ENCODE results near the gene COL8A1.

COL8A1 gene

DNA sequence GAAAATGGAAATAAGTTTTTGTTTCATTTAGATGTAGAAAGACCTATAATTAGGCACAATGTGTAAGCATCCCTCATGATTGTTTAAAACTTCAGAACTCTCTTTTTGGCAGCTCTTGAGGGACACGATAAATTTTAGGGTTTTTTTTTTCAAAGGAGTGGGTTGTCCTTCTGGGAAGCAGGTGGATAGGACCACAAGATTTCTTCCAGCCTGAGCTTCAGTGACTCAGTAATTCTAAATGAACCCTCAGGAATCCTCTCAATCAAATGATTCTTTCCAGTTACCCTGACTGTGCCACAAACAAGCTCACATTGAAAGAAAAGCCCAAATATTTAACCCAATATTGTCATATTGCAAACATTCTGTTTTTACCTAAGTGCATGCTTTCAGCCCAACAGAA lies 45.1 kb downstream of the COL8A1 start:
- TF ChIP-seq, protein P1, sequence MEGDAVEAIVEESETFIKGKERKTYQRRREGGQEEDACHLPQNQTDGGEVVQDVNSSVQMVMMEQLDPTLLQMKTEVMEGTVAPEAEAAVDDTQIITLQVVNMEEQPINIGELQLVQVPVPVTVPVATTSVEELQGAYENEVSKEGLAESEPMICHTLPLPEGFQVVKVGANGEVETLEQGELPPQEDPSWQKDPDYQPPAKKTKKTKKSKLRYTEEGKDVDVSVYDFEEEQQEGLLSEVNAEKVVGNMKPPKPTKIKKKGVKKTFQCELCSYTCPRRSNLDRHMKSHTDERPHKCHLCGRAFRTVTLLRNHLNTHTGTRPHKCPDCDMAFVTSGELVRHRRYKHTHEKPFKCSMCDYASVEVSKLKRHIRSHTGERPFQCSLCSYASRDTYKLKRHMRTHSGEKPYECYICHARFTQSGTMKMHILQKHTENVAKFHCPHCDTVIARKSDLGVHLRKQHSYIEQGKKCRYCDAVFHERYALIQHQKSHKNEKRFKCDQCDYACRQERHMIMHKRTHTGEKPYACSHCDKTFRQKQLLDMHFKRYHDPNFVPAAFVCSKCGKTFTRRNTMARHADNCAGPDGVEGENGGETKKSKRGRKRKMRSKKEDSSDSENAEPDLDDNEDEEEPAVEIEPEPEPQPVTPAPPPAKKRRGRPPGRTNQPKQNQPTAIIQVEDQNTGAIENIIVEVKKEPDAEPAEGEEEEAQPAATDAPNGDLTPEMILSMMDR (IDR thresholded peaks at IDR 0.05; ENCODE audit: extremely low read depth, missing control alignments) = no peak
- no peak for DNase-seq (ENCODE audit: low spot score)

DNA sequence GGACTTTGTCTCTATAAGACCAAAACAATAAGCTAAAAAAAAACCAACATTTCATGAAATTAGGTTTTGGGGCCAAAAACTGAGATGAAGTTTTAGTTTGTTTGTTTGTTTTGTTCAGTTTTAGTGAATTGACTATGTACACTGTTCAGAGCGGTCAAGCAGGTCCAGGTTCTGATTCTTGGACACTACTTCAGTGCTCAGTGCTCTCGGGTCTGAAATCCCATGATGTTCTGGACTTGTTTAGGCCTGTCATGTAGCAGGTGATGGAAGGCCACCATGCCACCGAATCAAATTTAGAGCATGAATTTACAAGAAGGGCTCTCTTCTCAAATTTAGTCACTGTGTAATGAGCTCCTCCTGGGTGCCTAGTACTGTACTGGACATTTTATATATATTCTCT lies 45.5 kb downstream of the COL8A1 start:
- TF ChIP-seq, protein P1 (IDR thresholded peaks at IDR 0.05; ENCODE audit: extremely low read depth, missing control alignments) = no peak

DNA sequence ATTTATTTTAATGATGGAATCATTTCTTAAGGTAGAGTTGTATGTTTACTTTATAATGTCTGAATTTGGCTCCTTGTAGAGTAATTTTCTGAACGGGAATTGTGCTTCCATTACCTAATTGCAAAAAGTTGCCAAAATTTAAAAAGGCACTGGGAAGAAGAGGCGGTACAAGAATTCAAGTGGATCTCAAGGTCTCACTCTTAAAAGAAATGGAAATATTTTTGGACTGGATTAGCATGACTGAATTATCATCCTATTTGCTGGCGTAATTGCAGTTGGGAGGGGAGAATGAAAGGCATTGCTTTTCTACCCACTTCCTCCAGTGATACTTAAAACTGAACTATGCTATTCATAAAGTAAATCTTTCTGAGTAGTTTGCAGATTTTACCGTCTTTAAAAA lies 46.2 kb downstream of the COL8A1 start:
- TF ChIP-seq, protein P1 (IDR thresholded peaks at IDR 0.05; ENCODE audit: extremely low read depth, missing control alignments) = no peak
- DNase-seq (ENCODE audit: low spot score) = no peak

More for the DNA sequence above, 45.5 kb downstream of the COL8A1 start:
- no peak for DNase-seq (ENCODE audit: low spot score)

DNA sequence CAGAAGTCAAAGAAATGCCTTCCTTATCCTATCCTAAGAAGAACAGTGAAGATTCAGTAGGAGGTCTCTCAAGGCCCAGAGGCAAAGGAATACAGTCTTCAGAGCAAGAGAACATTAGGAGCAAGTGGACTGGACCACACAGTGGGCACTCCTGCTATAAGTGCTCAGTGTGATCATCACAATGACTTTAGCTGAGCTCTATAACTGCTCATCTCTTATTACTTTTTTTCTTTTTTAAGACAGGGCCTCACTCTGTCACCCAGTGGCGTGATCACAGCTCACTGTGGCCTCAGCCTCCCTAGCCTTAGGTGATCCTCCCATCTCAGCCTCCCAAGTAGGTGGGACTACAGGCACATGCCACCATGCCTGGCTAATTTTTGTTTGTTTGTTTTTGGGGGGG lies 48.1 kb downstream of the COL8A1 start:
- TF ChIP-seq, protein P1 (IDR thresholded peaks at IDR 0.05; ENCODE audit: extremely low read depth, missing control alignments) = no peak
- no peak for DNase-seq (ENCODE audit: low spot score)

DNA sequence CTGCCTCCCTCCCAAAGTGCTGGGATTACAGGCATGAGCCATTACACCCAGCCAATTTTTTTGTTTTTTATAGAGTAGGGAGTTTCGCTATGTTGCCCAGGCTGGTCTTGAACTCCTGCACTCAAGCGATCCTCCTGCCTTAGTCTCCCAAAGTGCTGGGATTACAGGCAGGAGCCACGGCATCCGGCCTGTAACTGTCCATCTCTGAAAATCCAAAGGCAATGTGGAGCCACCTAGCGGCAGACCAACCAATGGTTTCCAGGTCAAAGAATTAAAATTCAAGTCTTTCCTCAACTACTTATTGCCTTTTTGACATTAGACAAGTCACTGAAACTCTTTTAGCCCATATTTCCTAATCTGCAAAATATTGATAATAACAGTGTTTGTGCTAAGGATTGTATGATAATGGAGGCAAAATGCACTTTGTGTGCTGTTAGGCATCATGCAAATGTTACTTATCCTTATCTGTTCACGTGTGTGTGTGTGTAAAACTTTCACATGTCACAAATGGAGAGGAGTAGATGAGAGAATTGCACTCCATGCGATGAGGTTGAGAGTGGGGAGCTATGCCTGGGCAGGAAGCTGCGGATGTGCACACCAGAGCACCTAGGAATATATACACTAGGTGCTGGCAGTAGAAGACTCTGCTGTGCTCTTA lies 48.7 kb downstream of the COL8A1 start:
- peak; percentile 52 for DNase-seq (ENCODE audit: low spot score)

DNA sequence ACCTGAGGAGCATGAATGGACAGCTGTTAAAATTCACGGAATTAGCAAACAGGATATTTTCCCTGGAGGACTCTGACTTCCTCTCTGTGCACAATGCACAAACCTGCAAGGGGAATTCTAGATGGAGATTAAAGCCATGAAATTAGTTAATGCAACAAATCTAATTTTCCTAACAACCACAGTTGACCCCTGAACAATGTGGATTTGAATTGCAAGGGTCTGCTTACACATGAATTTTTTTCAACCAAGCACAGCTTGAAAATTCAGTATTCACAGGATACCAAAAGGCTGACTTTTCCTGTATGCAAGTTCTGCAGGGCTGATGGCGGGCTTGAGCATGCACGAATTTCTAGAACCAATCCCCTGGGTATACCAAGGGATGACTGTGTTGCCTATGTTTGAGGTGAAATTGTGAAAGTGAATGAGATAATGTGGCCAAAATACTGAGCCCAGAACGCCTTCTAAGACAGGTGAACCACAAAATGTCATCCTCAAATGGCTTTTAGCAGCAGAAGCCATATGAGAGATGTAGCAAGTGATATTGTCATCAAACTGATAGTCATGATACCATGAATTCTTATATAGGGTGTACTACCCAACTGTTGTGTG lies 52.5 kb downstream of the COL8A1 start:
- TF ChIP-seq, protein P1 (IDR thresholded peaks at IDR 0.05; ENCODE audit: extremely low read depth, missing control alignments) = no peak
- no peak for DNase-seq (ENCODE audit: low spot score)

More for the DNA sequence above, 48.7 kb downstream of the COL8A1 start:
- TF ChIP-seq, protein P1 (IDR thresholded peaks at IDR 0.05; ENCODE audit: extremely low read depth, missing control alignments) = peak; percentile 74

DNA sequence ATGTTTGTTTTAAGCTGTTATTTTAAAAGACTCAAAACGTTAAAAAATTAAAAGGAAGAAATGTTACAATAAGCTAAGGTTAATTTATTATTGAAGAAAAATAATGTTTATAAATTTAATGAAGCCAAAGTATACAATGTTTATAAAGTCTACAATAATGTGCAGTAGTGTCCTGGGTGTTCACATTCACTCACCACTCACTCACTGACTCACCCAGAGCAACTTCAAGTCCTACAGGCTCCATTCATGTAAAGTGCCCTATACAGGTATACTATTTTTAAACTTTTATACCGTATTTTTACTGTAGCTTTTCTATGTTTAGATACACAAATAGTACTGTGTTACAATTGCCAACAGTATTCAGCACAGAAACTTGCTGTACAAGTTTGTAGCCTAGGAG lies 55.2 kb downstream of the COL8A1 start:
- no peak for DNase-seq (ENCODE audit: low spot score)
- TF ChIP-seq, protein P1 (IDR thresholded peaks at IDR 0.05; ENCODE audit: extremely low read depth, missing control alignments) = no peak

Measured in GM20000 (cell line).